Right renal cortex interstitium (tissue), 3 donors: ENCODE data around the gene C15orf39. TPM values are rescaled to one million over a fixed set of nuclear protein-coding genes. Genes with fewer than 3 reads are reported as not detected.

Experiments
- DNase-seq, 3 donors: peaks; one replicate each; pipeline ENCODE4 v3.0.0-alpha.2; 2013; ENCODE audit warnings: low read depth in 3 of 3, low spot score in 2 of 3
- polyA plus RNA-seq, 3 donors: library from polyadenylated mRNA; unstranded; fragments of 120-200 nt; gene quantifications; one replicate each; pipeline ENCODE4 v1.2.1, GENCODE V29; 2013; ENCODE audit not compliant: insufficient read length in 3 of 3

The C15orf39 gene
- polyA plus RNA-seq, 3 donors = 7.1 to 8.7 (median 7.6) TPM

DNA sequence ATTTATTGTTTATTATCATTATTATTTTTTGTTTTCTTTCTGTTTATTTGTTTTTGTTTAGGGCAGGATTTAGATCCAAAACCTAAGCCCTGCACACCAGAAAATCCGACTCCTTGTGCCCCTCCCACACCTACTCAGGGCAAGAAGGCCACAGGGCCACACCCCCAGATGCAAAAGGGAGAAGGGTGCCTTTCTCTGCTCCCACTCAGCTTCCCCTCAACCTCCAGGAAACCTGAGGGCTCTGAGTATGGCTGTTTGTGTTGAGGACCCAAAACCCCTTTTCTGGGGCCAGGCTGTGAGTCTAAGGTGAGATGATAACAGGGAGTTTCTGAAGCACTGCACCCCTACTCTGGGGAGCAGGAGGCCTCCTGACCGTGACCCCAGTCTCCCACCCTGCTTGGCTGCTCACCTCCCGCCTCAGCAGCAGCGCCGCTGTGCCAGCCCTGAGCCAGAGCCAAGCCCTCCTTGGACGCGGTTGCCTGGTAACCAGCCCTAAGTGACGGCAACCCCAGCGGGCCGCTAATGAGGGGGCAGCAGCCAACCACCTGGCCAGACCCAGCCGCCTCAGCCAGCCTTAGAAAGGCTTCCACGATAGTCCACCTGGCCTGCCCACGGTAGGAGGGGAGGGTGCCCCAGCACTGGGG lies 6.4 kb upstream of the C15orf39 start:
- DNase-seq = peak in 1 of 3 donors; percentile 37

DNA sequence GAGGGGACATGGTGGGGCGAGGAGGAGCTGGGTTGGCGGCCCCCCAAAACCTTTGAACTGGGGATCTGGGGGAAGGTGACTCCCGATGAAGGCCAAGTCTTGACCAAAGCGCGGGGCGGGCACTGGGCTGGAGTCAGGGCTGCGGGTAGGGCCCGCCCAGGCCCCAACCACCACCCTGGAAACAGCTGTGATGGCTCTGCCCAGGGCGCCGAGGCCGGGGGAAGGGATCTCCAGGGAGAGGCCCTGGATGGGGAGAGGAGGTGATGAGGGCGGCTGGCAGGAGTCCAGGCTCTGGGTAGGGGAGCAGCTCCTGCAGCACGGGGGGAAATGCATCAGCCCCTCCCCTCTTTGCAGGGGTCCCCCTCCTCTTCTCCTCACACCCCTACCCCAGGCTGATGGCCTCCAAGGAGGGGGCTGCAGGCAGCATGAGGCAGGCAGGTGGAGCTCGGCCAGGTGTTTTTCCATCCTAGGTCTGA lies 5.9 kb upstream of the C15orf39 start:
- DNase-seq = no peak

DNA sequence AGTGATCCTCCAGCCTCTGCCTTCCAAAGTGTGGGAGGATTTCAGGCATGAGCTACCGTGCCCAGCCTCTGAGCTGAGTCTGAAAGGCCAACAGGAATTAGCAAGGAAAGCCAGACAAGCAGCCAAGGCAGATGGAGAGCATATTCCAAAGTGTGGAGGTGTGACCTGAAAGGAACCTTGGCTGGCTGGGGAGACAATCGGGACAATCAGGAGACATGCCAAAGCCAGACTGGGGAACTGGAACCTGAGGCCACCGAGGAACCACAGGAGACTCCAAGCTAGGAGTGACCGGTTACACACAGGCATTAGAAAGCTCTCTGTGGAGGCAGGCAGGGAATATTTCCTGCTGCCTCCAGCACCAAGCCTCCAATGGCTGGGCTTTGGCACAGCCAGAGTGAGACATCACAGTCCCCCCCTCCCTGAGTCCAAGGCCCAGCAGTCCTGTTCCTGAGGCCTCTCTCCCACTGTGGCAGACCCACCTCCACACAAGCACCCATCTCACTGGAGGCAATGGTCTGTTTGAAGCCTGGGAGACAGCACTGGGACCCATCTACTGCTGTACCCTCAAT lies 4.5 kb upstream of the C15orf39 start:
- DNase-seq = no peak

DNA sequence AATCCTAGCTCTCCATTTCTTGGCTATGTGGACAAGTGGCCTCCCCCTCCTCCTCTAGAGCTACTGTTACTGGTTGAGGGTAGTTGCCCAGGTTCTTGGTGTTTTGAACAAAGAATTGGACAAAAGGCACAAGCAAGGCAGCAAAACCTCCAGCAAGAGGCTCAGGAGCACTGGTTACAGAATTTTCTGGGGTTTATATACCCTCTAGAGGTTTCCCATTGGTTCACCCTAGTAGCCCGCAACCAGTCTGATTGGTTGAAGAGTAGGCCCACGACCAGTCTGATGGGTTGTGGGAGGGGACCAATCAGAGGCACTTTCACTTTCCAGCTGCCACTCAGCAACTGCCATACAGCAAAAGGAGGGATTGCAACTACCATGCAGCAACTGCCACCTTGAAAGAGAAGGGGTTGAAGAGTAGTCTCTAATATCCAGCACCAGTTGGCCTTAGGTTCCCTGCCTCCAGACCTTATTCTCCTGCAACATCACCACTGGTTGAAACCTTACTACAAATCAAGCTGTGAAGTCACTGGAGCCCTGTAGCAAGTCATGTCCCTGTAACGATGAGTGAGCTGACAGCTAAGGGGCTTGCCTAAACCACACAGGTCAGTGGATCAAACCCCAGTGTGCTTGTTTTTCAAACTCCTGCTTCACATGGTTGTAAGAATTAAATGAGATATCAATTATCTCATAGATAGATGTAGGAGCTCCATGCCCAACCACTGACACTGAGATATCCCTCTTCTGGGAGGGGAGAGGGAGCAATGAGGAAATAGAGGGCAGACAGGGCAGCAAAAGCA lies 2.9 kb upstream of the C15orf39 start:
- DNase-seq = no peak

DNA sequence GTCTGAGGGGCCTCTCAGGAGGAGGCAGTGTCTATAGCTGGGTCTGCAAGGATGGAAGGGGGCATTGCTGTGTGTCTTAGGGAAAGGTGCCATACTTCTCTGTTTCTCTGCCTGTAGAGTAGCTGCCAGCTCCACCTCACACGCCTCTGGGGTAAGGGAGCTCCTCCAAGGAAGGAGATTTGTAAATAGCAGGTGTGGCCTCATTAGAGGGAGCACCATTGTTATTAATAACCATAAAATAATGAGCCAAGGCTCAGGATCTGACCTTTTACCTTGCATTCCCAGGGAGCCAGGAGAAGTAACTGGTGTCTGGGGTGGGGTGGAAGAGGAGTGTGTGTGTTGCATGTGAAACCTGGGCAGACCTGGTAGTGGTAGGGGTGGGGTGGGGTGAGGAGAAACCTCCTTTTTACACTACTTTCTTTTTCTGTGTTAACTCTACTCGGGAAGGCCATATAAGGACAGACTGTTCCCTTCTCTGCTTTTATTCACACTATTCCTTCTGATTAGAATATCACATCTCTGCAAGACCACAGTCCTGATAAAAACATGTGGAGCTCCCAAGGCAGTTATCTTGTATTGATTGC lies 2.2 kb upstream of the C15orf39 start:
- DNase-seq = no peak

DNA sequence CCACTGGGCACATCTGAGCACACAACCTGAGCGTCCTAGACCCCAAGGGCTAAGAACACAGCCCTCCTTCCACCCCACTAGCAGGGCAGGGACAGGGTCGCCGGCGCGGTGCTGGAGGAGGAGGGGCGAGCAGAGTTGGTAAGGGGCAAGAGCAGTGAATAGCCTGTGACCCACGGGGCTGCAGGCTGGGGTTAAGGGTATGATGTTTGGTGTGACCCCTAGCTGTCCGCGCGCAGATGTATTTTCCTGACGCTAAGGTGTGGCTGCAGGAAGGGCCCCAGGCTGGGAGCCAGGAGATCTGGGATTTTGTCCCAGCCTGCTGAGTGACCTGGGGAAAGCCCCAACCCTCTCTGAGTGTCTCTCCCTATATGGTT lies 1.3 kb upstream of the C15orf39 start:
- DNase-seq = no peak

DNA sequence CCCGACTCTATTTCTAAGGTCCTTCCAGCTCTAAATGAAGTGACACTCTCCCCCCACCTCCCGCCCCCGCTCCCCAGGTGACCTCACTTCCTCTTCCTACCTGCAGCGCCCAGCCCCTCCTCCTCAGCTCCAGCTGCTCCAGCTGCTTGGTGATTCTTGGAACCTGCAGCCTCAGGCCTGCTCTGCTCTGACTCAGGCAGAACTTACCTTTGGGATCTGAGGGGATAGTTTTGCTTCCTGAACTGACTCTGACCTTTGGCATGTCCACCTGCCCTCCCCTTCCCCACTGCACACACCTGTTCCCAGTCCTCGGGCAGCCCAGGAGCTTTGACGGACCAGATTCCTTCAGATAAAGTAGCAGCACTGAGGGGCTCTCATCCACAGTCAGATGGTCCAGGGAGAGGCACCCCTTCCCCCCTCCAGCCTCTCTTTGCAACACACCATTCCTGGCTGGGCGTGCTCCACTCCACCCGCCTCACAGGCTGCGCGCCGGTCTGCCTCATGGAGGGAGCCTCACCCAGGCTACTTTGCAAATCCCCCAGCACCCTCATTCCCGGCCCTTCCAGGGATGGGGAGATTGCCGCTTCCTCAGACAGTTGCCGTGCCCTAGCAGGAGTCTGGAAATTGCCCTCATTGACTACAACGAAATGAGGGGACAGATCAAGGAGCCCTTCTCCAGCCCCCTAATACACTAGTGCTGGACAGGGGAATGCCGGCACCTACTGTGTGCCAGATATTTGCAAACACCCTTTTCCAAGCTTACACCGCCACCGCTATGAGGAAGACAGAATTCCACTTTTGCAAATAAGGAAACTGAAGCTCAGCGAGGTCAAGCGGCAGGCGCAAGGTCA lies 692 bp upstream of the C15orf39 start:
- DNase-seq = no peak

DNA sequence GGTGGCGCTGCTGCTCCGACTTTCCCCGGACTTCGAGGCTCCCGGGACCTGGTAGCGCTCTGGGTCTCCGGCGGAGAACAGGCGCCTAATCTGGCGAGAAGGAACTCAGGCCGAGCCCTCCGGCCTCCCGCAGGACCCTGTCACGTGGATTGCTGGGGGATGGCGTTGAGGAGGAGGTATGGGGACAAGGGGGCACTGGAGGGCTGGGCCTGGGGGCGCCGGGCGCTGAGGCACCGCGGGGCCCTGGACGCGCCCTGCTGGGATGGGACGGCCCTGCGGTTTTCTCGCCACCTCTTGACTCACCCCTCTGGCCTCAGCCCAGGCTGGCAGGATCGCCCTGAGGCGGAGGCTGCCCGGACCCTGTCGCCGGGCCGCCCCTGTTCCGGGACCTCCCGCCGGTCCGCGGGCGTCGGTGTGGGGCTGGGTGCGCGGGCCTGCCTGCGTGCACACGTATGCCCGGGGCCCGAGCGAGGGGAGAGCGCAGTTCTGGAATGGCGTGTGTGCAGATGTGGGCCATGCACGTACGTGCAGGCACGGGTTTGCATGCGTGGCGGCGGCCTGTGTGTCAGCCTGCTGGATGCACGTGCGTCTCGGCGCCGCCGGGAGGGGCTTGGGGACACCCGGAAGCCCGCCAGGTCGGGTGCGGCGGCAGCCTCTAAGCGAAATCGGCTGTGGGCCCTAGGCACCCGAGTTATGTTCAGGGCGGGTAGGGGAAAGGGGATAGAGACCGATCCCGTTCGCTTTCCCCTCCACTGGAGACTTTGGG lies 752 bp downstream of the C15orf39 start:
- no peak for DNase-seq

DNA sequence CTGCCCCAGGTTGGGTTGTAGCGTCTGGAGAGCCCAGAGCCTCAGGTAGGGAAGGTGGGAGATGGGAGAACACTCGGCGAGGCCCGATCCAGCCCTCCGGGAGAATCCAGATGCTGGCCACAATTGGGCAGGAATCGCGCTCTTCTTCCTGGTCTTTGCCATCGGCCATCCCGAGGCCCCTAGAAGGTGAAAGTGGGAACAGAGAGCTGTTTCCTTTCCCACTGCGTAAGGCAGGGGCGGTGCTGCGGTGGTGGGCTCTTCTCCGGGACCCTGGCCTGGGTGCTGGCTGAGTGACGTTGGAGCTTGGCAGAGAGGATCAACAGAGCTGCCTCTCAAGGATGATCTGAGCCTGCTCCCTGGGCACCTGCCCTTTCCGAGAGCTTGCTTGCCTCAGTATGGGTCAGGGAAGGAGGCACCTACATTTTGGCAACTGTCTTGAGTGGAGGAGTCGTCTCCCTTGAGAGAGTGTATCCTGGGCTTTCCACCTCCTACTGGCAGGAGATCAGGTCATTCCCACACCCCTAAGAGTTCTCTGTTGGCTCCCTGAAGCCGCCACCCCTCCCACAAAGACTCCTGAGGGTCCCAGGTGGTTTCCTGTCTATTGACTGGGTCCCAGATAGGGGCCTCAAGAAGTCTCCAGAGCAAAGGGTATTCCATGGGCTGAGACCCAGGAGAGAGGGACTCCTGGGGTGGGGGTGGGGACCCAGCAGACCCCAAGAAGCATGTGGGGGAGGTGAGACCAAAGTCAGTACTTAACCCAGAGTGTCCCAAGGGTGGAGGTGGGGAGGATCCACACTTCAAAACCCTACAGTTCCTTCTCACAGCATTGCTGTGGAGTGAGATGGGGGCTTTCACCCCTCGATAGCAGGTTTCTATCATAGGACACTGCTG lies 1.6 kb downstream of the C15orf39 start:
- no peak for DNase-seq

DNA sequence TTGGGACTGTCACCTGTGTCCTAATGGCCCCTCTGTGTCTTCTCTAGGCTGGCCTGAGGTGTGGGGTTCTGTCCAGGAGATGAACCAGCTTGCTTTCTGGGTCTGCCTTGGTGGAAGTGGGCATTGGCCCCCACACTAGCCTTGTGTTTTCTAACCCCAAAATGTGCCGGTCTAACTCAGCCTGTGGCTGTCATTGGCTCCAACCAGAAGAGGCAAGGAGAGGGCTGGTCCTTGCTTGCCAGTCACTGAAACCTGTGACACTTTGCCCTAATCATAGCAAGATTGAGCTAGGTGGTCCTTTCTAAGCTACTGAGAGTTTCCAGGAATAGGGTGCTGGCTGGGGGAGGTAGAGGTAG lies 2.2 kb downstream of the C15orf39 start:
- DNase-seq = no peak

DNA sequence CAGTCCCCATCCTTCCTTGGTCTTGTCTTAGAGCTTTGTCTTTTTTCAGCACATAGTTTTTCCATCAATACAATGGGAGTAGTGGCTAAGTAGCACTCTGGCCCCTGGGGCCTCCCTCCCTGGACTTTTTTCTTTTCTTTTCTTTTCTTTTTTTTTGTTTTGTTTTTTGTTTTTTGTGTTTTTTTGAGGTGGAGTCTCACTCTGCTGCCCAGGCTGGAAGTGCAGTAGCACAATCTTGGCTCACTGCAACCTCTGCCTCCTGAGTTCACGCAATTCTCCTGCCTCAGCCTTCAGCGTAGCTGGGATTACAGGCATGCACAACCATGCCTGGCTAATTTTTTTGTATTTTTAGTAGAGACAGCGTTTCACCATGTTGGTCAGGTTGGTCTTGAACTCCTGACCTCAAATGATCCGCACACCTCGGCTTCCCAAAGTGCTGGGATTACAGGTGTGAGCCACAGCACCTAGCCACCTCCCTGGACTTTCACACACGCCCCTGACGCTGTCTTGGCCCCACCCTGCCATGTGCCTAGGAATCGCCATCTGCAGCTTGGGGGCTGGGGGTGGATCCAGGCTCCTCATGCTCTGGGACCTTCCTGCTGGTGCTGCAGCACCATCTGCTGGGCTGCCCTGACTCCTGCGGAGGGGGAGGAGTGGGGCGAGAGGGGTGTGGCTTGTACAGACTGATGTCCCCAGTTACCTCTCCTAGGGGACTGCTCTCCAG lies 2.8 kb downstream of the C15orf39 start:
- peak in 2 of 3 donors; percentile 58 to 59 for DNase-seq

DNA sequence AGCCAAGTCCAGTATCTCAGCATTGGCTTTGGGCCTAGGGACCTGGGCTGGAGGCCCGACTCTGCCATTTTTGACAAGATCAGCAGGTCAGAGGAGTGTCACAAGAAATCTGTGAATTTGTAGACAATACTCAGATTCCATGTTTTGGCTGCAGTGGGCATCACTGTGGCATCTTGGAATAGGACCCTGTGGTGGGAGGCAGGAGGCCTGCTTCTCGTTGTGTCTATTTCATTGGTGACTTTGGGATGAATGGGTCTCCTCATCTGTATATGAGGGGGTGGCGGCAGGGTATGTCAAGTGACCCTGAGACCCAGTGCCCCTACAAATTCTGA lies 3.3 kb downstream of the C15orf39 start:
- no peak for DNase-seq

DNA sequence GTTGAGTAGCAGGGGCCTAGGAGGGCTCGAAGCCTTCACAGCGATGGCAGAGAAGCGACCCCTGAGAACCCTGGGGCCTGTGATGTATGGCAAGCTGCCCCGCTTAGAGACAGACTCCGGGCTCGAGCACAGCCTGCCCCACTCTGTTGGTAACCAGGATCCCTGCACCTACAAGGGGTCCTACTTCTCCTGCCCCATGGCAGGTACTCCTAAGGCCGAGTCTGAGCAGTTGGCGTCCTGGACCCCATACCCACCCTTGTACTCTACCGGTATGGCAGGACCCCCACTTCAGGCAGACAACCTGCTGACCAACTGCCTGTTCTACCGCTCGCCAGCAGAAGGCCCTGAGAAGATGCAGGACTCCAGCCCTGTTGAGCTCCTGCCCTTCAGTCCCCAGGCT lies 4.3 kb downstream of the C15orf39 start:
- no peak for DNase-seq

DNA sequence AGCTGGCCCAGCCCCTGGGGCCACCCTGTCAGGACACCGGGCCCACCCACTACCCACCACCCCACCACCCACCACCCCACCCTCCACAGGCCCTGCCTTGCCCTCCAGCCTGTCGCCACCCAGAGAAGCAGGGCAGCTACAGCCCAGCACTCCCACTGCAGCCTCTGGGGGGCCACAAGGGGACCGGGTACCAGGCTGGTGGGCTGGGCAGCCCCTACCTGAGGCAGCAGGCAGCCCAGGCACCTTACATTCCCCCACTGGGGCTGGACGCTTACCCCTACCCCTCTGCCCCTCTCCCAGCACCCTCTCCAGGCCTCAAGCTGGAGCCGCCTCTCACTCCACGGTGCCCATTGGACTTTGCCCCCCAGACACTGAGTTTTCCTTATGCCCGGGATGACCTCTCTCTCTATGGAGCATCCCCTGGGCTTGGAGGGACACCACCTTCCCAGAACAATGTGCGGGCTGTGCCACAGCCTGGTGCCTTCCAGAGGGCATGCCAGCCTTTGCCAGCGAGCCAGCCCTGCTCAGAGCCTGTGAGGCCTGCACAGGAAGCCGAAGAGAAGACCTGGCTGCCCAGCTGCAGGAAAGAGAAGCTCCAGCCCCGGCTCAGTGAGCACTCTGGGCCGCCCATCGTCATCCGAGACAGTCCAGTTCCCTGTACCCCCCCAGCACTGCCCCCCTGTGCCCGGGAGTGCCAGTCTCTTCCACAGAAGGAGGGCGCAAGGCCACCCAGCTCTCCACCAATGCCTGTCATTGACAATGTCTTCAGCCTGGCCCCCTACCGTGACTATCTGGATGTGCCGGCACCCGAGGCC lies 5.3 kb downstream of the C15orf39 start:
- no peak for DNase-seq

DNA sequence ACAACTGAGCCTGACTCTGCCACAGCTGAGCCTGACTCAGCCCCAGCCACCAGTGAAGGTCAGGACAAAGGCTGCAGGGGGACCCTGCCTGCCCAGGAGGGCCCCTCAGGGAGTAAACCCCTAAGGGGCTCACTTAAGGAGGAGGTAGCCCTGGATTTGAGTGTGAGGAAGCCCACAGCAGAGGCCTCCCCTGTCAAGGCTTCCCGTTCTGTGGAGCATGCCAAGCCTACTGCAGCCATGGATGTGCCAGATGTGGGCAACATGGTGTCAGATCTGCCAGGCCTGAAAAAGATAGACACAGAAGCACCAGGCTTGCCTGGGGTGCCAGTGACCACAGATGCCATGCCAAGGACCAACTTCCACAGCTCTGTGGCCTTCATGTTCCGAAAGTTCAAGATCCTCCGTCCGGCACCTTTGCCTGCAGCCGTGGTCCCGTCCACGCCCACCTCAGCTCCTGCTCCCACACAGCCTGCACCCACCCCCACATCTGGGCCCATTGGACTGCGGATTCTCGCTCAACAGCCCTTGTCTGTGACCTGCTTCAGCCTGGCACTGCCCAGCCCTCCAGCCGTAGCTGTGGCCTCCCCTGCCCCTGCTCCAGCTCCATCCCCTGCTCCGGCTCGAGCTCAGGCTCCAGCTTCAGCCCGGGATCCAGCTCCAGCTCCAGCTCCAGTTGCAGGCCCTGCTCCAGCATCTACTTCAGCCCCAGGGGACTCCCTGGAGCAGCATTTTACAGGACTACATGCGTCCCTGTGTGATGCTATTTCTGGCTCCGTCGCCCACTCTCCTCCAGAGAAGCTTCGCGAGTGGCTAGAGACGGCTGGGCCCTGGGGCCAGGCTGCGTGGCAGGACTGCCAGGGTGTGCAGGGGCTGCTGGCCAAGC lies 6.2 kb downstream of the C15orf39 start:
- DNase-seq = no peak

DNA sequence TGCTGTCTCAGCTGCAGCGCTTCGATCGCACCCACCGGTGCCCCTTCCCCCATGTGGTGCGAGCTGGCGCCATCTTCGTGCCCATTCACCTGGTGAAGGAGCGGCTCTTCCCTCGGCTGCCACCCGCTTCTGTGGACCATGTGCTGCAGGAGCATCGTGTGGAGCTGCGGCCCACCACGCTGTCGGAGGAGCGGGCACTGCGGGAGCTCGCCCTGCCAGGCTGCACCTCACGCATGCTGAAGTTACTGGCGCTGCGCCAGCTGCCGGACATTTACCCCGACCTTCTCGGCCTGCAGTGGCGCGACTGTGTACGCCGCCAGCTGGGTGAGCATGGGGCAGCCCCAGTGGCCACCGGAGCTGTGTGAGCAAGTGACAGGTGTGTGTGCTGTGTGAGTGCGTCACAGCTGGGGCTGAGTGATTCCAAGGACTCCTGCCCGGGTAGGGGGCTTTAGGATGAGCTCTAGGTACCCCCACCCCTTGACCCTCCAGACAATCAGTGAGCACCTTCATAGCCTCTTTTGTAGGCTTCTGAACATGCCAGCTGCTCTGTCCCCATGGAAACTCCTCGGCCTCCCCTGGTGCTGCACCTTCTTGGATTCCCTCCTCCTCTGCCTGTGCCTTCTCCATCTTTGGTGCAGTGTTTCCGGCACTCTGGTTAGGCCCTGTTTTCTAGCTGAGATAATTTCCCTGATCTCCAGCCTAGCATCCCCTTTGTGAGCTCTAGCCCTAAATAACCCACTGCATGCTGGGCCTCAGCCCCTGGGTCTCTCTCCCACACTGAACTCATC lies 7.0 kb downstream of the C15orf39 start:
- DNase-seq = no peak
